ENCODE results near the gene LRRC59. TPM values are rescaled to one million over a fixed set of nuclear protein-coding genes. Genes with fewer than 3 reads are reported as not detected.
A peak's percentile ranks its signal among the peaks of the same experiment; 100 is the strongest.

LRRC59 gene
- total and polyA plus RNA-seq, 2 of the 13 experiments (the other 11 are each of a cell fraction or from before 2014, with no cell fraction given): 87.3 to 222 TPM

DNA sequence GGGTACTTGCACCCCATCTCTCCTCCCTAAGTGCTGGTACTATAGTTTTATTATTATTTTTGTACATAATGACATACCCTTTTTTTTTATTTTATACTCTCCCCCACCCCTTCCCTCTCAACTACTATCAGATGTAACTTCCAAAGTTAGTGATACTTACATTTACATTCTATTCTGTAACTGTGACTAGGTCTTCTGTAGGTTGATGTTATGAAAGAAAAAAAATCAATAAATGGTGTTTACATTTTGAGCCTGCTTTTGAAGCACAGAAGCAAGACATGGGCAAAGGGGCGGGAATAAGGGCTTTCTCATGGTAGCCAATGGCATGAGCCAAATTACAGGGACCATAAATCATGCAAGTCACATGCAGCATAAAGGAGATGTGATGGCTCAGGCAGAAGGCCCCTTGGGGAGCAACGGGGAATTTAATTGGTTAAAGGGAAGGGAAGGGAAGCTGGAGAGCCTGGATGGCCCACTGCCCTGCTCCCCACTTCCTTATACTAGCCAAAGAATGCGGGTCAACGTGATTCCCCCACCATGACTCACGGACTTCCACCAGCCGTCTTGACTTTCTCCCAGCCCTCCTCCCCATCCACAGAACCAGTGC lies 26.3 kb upstream of the LRRC59 start (continued):
- TF ChIP-seq, protein P1, sequence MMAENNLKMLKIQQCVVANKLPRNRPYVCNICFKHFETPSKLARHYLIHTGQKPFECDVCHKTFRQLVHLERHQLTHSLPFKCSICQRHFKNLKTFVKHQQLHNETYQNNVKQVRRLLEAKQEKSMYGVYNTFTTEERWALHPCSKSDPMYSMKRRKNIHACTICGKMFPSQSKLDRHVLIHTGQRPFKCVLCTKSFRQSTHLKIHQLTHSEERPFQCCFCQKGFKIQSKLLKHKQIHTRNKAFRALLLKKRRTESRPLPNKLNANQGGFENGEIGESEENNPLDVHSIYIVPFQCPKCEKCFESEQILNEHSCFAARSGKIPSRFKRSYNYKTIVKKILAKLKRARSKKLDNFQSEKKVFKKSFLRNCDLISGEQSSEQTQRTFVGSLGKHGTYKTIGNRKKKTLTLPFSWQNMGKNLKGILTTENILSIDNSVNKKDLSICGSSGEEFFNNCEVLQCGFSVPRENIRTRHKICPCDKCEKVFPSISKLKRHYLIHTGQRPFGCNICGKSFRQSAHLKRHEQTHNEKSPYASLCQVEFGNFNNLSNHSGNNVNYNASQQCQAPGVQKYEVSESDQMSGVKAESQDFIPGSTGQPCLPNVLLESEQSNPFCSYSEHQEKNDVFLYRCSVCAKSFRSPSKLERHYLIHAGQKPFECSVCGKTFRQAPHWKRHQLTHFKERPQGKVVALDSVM (CRISPR knock-in tag; IDR thresholded peaks at IDR 0.05): no peak
- TF ChIP-seq, protein P2, sequence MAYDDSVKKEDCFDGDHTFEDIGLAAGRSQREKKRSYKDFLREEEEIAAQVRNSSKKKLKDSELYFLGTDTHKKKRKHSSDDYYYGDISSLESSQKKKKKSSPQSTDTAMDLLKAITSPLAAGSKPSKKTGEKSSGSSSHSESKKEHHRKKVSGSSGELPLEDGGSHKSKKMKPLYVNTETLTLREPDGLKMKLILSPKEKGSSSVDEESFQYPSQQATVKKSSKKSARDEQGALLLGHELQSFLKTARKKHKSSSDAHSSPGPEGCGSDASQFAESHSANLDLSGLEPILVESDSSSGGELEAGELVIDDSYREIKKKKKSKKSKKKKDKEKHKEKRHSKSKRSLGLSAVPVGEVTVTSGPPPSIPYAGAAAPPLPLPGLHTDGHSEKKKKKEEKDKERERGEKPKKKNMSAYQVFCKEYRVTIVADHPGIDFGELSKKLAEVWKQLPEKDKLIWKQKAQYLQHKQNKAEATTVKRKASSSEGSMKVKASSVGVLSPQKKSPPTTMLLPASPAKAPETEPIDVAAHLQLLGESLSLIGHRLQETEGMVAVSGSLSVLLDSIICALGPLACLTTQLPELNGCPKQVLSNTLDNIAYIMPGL (CRISPR knock-in tag; IDR thresholded peaks at IDR 0.05; ENCODE audit: borderline replicate concordance in 1 of 2, low read depth in 1 of 2): peak in 1 of 2 experiments; percentile 27; a peak in 1 of 4 replicates
- no peak for TF ChIP-seq SNRNP70 (IDR thresholded peaks at IDR 0.05; ENCODE audit: low read depth, low read length)
- TF ChIP-seq MATR3 (CRISPR knock-in tag; IDR thresholded peaks at IDR 0.05): no peak
- peak; percentile 80 for TF ChIP-seq ISL2 (CRISPR knock-in tag; IDR thresholded peaks at IDR 0.05)
- no peak for TF ChIP-seq ZBTB3 (CRISPR knock-in tag; IDR thresholded peaks at IDR 0.05; ENCODE audit: borderline replicate concordance, low read depth)
- no peak for TF ChIP-seq ZNF883 (CRISPR knock-in tag; IDR thresholded peaks at IDR 0.05; ENCODE audit: not compliant biosample characterization)
- TF ChIP-seq PAF1 (CRISPR knock-in tag; IDR thresholded peaks at IDR 0.05): no peak
- no peak for TF ChIP-seq PITX1 (CRISPR knock-in tag; IDR thresholded peaks at IDR 0.05)
- peak; percentile 96; the same call in 1 of the 2 replicates for TF ChIP-seq FOXK1 (CRISPR knock-in tag; IDR thresholded peaks at IDR 0.05; ENCODE audit: borderline replicate concordance, low read depth)
- TF ChIP-seq, protein P3, sequence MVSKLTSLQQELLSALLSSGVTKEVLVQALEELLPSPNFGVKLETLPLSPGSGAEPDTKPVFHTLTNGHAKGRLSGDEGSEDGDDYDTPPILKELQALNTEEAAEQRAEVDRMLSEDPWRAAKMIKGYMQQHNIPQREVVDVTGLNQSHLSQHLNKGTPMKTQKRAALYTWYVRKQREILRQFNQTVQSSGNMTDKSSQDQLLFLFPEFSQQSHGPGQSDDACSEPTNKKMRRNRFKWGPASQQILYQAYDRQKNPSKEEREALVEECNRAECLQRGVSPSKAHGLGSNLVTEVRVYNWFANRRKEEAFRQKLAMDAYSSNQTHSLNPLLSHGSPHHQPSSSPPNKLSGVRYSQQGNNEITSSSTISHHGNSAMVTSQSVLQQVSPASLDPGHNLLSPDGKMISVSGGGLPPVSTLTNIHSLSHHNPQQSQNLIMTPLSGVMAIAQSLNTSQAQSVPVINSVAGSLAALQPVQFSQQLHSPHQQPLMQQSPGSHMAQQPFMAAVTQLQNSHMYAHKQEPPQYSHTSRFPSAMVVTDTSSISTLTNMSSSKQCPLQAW (CRISPR knock-in tag; IDR thresholded peaks at IDR 0.05): no peak
- no peak for TF ChIP-seq PHF8 (CRISPR knock-in tag; IDR thresholded peaks at IDR 0.05)
- TF ChIP-seq ZBTB7B (CRISPR knock-in tag; IDR thresholded peaks at IDR 0.05): no peak
- peak; percentile 54; the same call in 1 of the 2 replicates for TF ChIP-seq ZNF501 (CRISPR knock-in tag; IDR thresholded peaks at IDR 0.05)
- peak; percentile 100 for TF ChIP-seq ONECUT2 (CRISPR knock-in tag; IDR thresholded peaks at IDR 0.05)
- no peak; the same call in 1 of the 2 replicates for TF ChIP-seq BHLHE40 (IDR thresholded peaks at IDR 0.05; ENCODE audit: low read length)
- no peak for TF ChIP-seq ARHGAP35 (CRISPR knock-in tag; IDR thresholded peaks at IDR 0.05; ENCODE audit: borderline replicate concordance)
- TF ChIP-seq, protein P4, sequence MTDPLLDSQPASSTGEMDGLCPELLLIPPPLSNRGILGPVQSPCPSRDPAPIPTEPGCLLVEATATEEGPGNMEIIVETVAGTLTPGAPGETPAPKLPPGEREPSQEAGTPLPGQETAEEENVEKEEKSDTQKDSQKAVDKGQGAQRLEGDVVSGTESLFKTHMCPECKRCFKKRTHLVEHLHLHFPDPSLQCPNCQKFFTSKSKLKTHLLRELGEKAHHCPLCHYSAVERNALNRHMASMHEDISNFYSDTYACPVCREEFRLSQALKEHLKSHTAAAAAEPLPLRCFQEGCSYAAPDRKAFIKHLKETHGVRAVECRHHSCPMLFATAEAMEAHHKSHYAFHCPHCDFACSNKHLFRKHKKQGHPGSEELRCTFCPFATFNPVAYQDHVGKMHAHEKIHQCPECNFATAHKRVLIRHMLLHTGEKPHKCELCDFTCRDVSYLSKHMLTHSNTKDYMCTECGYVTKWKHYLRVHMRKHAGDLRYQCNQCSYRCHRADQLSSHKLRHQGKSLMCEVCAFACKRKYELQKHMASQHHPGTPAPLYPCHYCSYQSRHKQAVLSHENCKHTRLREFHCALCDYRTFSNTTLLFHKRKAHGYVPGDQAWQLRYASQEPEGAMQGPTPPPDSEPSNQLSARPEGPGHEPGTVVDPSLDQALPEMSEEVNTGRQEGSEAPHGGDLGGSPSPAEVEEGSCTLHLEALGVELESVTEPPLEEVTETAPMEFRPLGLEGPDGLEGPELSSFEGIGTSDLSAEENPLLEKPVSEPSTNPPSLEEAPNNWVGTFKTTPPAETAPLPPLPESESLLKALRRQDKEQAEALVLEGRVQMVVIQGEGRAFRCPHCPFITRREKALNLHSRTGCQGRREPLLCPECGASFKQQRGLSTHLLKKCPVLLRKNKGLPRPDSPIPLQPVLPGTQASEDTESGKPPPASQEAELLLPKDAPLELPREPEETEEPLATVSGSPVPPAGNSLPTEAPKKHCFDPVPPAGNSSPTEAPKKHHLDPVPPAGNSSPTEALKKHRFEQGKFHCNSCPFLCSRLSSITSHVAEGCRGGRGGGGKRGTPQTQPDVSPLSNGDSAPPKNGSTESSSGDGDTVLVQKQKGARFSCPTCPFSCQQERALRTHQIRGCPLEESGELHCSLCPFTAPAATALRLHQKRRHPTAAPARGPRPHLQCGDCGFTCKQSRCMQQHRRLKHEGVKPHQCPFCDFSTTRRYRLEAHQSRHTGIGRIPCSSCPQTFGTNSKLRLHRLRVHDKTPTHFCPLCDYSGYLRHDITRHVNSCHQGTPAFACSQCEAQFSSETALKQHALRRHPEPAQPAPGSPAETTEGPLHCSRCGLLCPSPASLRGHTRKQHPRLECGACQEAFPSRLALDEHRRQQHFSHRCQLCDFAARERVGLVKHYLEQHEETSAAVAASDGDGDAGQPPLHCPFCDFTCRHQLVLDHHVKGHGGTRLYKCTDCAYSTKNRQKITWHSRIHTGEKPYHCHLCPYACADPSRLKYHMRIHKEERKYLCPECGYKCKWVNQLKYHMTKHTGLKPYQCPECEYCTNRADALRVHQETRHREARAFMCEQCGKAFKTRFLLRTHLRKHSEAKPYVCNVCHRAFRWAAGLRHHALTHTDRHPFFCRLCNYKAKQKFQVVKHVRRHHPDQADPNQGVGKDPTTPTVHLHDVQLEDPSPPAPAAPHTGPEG (CRISPR knock-in tag; IDR thresholded peaks at IDR 0.05): no peak

All from HepG2 (cell line).